Measurements from ENCODE around the gene CFAP47. TPM values are rescaled to one million over a fixed set of nuclear protein-coding genes. Genes with fewer than 3 reads are reported as not detected.
"Not testable (repeated sequence)": the region's sequence is repeated elsewhere in the genome, so short reads cannot be mapped to it uniquely, and the experiment has no call there.

The CFAP47 gene, protein sequence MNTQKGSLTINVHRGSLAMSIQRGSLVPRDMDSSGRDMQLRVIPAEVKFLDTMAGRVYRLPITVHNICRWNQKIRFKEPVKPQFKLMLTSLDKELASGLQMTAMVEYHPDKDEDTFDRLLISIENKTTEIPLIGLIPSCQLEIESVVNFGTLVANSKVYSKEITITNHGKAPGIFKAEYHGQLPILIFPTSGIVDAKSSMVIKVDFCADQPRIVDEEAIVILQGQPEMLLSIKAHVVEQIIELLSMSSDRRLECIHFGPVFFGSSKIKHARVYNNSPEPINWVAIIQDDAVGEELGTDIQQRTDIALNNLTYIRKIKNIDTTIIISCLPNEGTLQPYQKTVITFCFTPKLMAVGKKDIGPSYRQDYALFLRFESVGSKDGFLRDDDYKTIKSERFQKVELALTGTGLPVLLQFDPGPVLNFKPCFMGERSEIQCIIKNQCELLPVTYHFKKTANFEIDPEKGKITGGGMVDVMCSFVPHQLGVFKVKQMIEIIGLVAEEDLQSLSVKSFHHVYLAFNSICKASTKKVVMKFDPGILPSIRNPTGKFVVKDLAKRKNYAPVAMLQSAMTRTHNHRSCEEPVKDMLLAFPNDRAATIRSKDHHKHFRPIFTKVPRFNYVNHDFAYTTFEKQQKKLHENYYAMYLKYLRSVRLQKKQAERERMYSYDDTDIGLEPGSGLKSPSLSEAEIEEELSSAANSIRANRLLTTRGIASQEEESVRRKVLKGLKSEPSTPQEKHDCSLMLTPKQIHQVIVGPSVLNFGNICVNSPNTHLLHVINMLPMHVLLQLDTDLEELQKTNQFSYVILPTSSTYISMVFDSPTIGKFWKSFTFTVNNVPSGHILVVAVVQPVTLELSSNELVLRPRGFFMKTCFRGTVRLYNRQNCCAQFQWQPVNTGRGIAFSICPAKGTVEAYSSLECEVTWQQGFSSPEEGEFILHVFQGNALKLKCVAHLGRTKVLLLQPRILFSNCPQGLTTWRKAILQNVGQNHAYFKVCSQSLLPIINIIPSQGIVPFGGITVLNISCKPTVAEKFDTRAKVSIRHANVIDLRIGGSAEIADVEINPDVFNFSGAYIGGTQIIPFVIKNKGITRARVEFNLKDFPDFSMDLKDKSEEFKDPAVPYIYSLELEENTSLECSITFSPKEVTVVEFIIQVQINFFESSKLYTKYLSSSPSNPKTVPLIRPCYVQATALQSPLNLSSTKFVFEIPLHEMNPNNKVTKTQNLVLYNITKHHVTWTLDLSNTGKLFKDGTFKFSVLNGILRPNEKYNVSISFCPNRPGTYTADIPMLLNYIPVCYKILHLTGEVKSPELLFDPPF (N-terminal part only)
- total RNA-seq (ENCODE audit: low replicate concordance) = not detected in 2 replicates

DNA sequence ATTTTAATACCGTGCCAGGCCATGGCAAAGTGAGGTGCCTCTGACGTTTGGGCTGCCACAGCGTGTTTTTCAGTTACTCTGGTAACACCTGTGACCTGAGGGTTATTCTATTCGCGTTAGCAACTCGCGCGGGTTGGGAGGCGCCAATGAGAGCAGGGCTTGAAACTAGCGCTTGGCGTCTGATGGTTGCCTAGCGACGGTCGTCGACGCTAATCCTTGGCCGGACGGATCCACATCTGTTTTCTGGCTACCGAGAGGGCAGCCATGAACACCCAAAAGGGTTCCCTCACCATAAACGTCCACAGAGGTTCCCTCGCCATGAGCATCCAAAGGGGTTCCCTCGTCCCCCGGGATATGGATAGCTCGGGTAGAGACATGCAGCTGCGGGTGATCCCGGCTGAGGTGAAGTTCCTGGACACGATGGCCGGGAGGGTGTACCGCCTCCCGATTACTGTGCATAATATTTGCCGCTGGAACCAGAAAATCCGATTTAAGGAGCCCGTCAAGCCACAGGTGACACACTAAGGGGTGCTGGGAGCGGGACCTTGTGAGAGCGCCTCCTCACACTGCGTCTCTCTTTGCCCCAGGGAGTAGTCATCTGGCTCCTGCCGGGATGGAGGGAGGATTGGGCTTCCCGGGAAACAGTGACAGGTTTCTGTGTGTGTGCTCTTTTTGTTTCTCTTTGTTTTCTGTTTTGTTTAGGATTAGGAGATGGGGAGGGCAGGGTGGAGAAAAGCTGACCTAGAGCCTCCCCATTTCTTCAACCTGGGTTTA lies at the start of gene CFAP47:
Gene CFAP47 (plus strand): TSS at position 199 of the 774 bp plus-strand sequence. CDS start 66 bp downstream, at position 265.
- TF ChIP-seq, protein P1, sequence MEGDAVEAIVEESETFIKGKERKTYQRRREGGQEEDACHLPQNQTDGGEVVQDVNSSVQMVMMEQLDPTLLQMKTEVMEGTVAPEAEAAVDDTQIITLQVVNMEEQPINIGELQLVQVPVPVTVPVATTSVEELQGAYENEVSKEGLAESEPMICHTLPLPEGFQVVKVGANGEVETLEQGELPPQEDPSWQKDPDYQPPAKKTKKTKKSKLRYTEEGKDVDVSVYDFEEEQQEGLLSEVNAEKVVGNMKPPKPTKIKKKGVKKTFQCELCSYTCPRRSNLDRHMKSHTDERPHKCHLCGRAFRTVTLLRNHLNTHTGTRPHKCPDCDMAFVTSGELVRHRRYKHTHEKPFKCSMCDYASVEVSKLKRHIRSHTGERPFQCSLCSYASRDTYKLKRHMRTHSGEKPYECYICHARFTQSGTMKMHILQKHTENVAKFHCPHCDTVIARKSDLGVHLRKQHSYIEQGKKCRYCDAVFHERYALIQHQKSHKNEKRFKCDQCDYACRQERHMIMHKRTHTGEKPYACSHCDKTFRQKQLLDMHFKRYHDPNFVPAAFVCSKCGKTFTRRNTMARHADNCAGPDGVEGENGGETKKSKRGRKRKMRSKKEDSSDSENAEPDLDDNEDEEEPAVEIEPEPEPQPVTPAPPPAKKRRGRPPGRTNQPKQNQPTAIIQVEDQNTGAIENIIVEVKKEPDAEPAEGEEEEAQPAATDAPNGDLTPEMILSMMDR (IDR thresholded peaks at IDR 0.05; ENCODE audit: insufficient read depth, low read length) = no peak
- no peak for DNase-seq (ENCODE audit: low read depth)
- H3K4me3 ChIP-seq (ENCODE audit: low read depth, low read length) = no peak within 1 kb of the TSS

DNA sequence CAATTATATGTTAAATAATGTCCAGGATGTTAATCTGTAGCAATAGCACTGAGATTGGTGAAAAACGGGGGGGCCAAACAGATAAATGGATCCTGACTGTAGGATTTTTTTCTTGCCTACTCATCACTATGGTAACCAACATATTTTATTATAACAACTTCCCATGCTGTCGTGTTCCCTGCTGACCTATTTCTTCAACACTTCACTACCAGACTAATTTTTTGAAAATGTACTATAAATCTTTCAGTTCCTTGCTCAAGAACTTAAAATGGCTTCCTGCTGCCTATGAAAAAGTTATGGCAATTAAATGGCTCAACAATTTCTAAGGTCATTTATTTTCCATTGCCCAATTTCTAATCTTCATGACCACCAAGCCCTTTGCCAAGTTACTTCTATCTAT lies 38.9 kb upstream of the CFAP47 start:
- TF ChIP-seq, protein P1 (IDR thresholded peaks at IDR 0.05; ENCODE audit: insufficient read depth, low read length) = no peak
- H3K4me3 ChIP-seq (ENCODE audit: low read depth, low read length) = no peak overlapping the region
- DNase-seq (ENCODE audit: low read depth) = no peak

DNA sequence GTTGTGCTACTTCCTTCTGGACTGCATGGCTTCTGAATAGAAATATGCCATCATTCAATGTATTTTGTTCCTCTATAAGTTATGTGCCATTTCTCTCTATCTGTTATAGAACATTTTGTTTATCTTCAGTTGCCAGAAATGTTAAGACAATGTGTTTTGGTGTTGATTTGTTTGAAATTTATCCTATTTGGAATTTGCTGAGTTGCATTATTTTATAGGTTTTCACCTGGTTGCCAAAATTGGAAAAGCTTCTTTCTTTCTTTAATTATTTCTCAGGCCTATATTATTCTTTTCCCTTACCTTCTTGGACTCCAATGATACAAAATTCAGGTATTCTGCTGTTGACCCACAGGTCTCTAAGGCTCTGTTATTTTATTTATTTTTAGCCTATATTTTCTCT lies 33.4 kb upstream of the CFAP47 start:
- no peak for DNase-seq (ENCODE audit: low read depth)
- H3K4me3 ChIP-seq (ENCODE audit: low read depth, low read length) = no peak overlapping the region
- TF ChIP-seq, protein P1 (IDR thresholded peaks at IDR 0.05; ENCODE audit: insufficient read depth, low read length) = no peak

DNA sequence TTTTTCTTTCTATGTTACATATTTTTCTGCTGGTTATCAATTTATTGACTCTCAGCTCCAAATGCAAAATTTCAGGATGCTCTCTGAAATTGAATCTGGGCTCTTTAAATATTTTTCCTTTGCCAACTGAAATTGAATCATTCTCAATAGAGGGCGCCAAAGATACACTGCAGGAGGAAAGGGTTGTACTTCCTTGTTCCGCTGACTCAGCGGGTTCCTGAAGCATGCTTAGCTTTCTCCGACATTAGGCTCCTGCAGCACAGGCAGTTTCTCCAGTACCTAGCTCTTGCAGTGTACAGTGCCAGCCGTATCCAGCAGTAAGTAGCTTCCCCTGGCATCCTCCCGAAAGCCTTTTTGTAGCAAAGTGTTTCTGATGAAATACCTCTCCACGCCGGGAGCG lies 28.8 kb upstream of the CFAP47 start:
- TF ChIP-seq, protein P1 (IDR thresholded peaks at IDR 0.05; ENCODE audit: insufficient read depth, low read length) = no peak
- DNase-seq (ENCODE audit: low read depth) = no peak
- no peak overlapping the region for H3K4me3 ChIP-seq (ENCODE audit: low read depth, low read length)

DNA sequence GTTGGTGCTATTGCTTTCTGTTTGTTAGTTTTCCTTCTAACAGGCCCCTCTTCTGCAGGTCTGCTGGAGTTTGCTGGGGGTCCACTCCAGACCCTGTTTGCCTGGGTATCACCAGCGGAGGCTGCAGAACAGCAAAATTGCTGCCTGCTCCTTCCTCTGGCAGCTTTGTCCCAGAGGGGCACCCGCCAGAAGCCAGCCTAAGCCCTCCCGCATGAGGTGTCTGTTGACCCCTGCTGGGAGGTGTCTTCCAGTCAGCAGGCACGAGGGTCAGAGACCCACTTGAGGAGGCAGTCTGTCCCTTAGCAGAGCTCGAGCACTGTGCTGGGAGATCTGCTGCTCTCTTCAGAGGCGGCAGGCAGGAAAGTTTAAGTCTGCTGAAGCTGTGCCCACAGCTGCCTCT lies 67.3 kb downstream of the CFAP47 start:
- DNase-seq (ENCODE audit: low read depth); H3K4me3 ChIP-seq (ENCODE audit: low read depth, low read length): not testable (repeated sequence)

DNA sequence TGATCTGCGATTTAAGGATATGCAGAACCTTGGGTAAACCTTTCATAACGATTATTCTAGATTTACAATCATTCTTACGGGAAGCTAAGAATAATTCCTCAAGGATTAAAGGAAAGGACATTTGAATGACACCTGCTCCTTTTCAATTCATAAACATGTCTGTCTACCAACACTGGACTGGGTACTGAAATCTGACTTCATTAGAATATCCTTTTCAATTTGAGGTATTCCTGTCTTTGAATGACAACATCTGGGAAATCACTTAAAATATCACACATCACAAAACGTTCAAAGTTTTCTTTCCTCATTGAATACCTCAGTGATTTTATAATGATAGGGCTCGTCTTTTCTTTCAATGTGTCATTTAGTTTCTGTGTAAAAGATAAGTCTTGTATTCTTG lies 87.7 kb downstream of the CFAP47 start:
- DNase-seq (ENCODE audit: low read depth) = no peak
- TF ChIP-seq, protein P1 (IDR thresholded peaks at IDR 0.05; ENCODE audit: insufficient read depth, low read length) = no peak
- H3K4me3 ChIP-seq (ENCODE audit: low read depth, low read length) = no peak overlapping the region

Data from fibroblast of the aortic adventitia (primary cell).